WERI-Rb-1 (cell line): ENCODE data around the gene FAM20B.
A peak's percentile ranks its signal among the peaks of the same experiment; 100 is the strongest.

Source experiments
- DNase-seq: peaks from one replicate; pipeline ENCODE4 v3.0.0-alpha.2; 2020
- H3K27ac ChIP-seq: fragments of 250-450 bp; sonication (Bioruptor Pico); 2 replicates; pipeline ENCODE4 v1.5.1; 2020; ENCODE audit warnings: mild to moderate bottlenecking, moderate library complexity
- H3K27me3 ChIP-seq: fragments of 250-450 bp; sonication (Bioruptor Pico); 2 replicates; pipeline ENCODE4 v1.5.1; 2021; ENCODE audit warnings: mild to moderate bottlenecking, low read depth, moderate library complexity; ENCODE audit not compliant: insufficient read depth, severe bottlenecking
- H3K36me3 ChIP-seq: fragments of 250-450 bp; sonication (Bioruptor Pico); 2 replicates; pipeline ENCODE4 v1.5.1; 2020; ENCODE audit warnings: mild to moderate bottlenecking, moderate library complexity
- H3K4me3 ChIP-seq: 2 replicates; pipeline ENCODE4 v1.5.1; 2011; ENCODE audit warnings: low read depth, mild to moderate bottlenecking, control low read depth, low read length
- H3K9me3 ChIP-seq: fragments of 250-450 bp; sonication (Bioruptor Pico); 2 replicates; pipeline ENCODE4 v1.5.1; 2021; ENCODE audit warnings: mild to moderate bottlenecking, moderate library complexity; ENCODE audit not compliant: severe bottlenecking
- TF ChIP-seq, protein P1 (sequence below): IDR thresholded peaks from 2 replicates; pipeline ENCODE4 v1.5.1; 2011; ENCODE audit warnings: low read depth, mild to moderate bottlenecking, control low read depth, inconsistent platforms, low read length

FAM20B gene

DNA sequence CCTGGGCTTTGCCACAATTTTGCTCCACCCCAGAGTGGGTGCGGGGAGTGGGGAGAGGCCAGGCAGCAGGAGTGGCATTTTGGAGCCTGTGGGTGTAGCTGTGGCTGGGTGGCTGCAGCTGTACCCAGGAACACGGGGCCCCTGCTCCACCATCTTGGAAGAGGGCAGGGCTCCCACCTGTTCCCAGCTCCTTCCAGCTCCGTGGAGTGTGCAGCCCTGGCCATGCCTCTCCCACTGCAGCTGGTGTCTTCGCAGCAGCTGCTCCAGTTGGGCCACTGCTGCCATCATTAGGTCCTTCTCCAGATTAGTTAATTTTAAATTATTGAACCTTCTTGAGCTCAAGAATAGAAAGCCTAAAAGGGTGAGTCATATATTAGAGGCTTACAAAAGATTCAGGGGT is 17.6 kb downstream of the FAM20B start:
- H3K27ac ChIP-seq, result no peak overlapping the region
- H3K4me3 ChIP-seq, result no peak overlapping the region
- no peak for DNase-seq
- TF ChIP-seq, protein P1, sequence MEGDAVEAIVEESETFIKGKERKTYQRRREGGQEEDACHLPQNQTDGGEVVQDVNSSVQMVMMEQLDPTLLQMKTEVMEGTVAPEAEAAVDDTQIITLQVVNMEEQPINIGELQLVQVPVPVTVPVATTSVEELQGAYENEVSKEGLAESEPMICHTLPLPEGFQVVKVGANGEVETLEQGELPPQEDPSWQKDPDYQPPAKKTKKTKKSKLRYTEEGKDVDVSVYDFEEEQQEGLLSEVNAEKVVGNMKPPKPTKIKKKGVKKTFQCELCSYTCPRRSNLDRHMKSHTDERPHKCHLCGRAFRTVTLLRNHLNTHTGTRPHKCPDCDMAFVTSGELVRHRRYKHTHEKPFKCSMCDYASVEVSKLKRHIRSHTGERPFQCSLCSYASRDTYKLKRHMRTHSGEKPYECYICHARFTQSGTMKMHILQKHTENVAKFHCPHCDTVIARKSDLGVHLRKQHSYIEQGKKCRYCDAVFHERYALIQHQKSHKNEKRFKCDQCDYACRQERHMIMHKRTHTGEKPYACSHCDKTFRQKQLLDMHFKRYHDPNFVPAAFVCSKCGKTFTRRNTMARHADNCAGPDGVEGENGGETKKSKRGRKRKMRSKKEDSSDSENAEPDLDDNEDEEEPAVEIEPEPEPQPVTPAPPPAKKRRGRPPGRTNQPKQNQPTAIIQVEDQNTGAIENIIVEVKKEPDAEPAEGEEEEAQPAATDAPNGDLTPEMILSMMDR, result no peak
- peaks cover 11% of the 10 kb centered on the region for H3K36me3 ChIP-seq
- H3K27me3 ChIP-seq, result no peaks in the 10 kb centered on the region
- peaks cover 5% of the 10 kb centered on the region for H3K9me3 ChIP-seq

DNA sequence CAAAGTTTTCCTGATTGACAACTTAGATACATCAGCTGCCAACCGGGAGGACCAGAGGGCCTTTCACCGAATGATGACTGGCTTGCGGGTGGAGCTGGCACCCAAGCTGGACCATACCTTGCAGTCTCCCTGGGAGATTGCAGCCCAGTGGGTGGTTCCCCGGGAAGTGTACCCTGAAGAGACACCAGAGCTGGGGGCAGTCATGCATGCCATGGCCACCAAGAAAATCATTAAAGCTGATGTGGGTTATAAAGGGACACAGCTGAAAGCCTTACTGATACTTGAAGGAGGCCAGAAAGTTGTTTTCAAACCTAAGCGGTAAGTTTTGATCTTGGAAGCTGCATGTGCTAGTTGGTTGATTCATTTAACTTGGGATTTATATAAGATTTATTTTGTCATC is 18.2 kb downstream of the FAM20B start:
- Histone ChIP-seq H3K9me3 (peaks cover 5% of the 10 kb centered on the region), H3K36me3 (peaks cover 11% of the 10 kb centered on the region)
- TF ChIP-seq, protein P1, result no peak

DNA sequence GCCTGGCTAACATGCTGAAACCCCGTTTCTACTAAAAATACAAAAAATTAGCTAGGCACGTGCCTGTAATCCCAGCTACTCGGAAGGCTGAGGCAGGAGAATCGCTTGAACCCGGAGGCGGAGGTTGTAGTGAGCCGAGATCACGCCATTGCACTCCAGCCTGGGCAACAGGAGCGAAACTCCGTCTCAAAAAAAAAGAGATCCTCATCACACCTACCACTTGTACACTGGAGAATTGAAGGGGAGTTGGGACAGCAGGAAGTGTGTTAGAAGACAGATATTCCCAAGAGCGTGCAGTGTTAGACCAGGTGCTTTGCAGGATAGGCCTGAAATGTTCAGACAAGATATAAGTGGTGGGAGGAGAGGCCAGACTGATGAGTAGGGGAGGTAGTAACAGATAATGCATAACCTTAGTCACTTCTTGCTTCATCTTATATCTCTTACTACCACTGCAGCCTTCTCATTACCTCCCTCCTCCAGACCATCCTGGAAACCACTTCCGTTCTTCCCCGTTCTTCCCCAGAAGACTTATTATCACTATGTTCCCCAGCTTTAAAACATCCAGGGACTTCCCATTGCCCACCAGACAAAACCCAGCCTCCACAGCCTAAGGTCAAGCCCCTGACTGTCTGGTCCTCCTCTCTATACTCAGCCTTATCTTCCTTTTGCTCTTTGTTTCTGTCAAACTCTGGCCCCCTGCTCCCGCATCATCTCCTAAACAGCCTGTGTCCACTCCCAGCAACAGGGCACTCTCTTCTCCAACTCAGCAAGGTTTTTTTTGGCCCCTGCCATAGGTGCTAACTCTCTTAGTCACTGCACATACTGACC is 21.3 kb downstream of the FAM20B start:
- peaks cover 2% of the 10 kb centered on the region for H3K9me3 ChIP-seq
- DNase-seq, result no peak
- peak overlapping the region; percentile 6 for H3K27ac ChIP-seq
- TF ChIP-seq, protein P1, result no peak
- H3K27me3 ChIP-seq, result no peaks in the 10 kb centered on the region
- no peak overlapping the region for H3K4me3 ChIP-seq
- peaks cover 24% of the 10 kb centered on the region for H3K36me3 ChIP-seq

More for the DNA sequence above, 18.2 kb downstream of the FAM20B start:
- no peak for DNase-seq
- Histone ChIP-seq H3K27ac (no peak overlapping the region), H3K4me3 (no peak overlapping the region), H3K27me3 (no peaks in the 10 kb centered on the region)

DNA sequence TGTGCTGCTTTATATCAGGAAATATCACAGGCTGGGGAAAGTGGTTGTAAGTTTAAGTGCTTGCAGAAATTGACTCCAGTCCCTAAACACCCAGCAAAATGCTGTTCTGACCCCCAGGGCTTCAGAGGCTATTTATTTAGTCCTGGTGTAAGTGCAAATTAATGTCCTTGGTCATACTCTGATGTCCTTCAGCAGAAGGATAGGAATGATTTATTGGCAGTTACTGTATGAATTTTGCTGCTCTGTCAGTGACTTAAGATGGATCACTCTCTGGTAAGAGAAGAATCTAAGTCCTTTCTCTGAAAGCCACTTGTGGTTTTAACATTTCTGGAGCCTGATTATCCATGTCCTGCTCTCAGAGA is 21.9 kb downstream of the FAM20B start:
- DNase-seq, result no peak
- TF ChIP-seq, protein P1, result no peak
- Histone ChIP-seq H3K9me3 (no peaks in the 10 kb centered on the region), H3K27ac (peak overlapping the region; percentile 3), H3K4me3 (no peak overlapping the region), H3K36me3 (peaks cover 24% of the 10 kb centered on the region), H3K27me3 (no peaks in the 10 kb centered on the region)

DNA sequence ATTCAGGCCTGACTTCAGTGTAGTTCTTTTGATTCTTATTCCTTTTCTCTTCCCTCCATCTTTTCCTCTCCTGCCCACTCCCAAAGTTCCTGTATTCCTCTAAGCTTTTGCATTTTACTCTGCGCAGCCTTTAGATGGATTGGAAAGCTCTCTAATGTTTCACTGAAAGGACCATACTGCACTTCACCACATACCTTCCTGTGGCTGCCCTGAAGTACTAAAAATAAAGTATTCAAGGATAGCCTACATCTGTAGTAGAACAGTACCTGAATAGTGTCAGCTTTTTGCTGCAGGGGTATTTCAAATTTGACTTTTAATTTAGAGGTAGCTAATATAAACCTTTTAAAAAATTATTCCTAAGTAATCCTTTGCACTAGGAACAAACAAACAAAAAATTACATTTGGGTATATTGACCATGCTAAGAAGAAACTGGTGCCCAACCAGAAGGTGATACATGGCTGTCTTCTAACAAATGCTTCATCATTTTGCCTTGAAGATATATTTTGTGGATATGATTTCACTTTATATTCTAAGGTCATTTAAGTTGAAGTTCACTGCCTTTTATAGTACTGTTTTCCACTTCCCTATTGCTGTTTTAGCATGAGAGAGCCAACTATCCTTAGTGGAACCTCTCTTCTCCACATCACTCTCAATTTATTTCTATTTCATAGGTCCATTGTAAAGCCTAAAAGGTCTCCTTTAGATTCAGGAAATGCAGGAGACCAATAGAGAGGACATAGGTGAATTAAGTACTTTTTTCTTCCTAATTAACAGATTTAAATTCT is 22.8 kb downstream of the FAM20B start:
- H3K4me3 ChIP-seq, result no peak overlapping the region
- H3K27me3 ChIP-seq, result no peaks in the 10 kb centered on the region
- no peak overlapping the region for H3K27ac ChIP-seq
- no peaks in the 10 kb centered on the region for H3K9me3 ChIP-seq
- TF ChIP-seq, protein P1, result no peak
- no peak for DNase-seq
- peaks cover 24% of the 10 kb centered on the region for H3K36me3 ChIP-seq
